ENCODE results near the gene SGSH. TPM values are rescaled to one million over a fixed set of nuclear protein-coding genes. Genes with fewer than 3 reads are reported as not detected.
A peak's percentile ranks its signal among the peaks of the same experiment; 100 is the strongest.
"Not testable (repeated sequence)": the region's sequence is repeated elsewhere in the genome, so short reads cannot be mapped to it uniquely, and the experiment has no call there.

SGSH gene
- total RNA-seq, 1 donor from 2014 or later = 57.8 TPM

DNA sequence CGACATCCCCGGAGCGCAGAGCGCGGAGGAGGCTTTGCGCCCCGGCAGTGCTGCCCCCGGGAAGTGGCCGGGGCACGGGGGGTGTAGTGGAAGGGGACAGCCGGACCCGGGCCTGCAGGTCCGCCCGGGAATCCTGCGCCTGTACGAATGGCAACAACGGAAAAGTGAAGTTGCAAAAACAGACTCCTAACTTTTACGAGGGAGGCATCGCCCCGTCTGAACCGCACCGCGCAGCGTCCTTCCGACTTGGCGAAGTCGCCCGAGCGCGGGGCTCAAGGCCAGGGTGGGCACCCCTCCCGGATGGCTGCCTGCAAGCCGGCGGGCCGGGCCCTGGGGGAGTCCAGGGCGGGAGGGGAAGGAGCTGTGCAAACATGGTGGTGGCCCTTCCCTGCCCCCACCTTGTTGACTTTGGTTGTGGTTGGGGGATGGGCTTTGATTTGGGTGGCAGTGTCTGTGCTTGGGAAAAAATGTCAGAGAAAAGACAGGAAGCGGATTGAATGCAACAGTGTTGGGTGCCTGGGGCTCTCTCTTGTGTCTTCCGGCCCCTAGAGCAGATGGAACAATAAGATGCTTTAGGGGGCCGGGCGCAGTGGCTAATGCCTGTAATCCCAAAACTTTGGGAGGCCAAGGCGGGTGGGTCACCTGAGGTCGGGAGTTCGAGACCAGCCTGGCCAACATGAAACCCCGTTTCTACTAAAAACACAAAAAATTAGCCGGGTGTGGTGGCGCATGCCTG, 41.2 kb upstream of the SGSH start:
- no peaks in the 10 kb centered on the region for H3K9me3 ChIP-seq
- ATAC-seq (peak; percentile 23 to 36), DNase-seq (peak; percentile 71)
- H3K27ac ChIP-seq = peak overlapping the region; percentile 98
- intact Hi-C loops (cut with DNase I) = no loop called here
- peaks cover 7% of the 10 kb centered on the region for H3K36me3 ChIP-seq
- peaks cover 54% of the 10 kb centered on the region for H3K4me1 ChIP-seq
- TF ChIP-seq, protein P1, sequence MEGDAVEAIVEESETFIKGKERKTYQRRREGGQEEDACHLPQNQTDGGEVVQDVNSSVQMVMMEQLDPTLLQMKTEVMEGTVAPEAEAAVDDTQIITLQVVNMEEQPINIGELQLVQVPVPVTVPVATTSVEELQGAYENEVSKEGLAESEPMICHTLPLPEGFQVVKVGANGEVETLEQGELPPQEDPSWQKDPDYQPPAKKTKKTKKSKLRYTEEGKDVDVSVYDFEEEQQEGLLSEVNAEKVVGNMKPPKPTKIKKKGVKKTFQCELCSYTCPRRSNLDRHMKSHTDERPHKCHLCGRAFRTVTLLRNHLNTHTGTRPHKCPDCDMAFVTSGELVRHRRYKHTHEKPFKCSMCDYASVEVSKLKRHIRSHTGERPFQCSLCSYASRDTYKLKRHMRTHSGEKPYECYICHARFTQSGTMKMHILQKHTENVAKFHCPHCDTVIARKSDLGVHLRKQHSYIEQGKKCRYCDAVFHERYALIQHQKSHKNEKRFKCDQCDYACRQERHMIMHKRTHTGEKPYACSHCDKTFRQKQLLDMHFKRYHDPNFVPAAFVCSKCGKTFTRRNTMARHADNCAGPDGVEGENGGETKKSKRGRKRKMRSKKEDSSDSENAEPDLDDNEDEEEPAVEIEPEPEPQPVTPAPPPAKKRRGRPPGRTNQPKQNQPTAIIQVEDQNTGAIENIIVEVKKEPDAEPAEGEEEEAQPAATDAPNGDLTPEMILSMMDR (IDR thresholded peaks at IDR 0.05) = no peak
- H3K27me3 ChIP-seq (ENCODE audit: low read depth) = no peaks in the 10 kb centered on the region
- peak overlapping the region; percentile 99 for H3K4me3 ChIP-seq

DNA sequence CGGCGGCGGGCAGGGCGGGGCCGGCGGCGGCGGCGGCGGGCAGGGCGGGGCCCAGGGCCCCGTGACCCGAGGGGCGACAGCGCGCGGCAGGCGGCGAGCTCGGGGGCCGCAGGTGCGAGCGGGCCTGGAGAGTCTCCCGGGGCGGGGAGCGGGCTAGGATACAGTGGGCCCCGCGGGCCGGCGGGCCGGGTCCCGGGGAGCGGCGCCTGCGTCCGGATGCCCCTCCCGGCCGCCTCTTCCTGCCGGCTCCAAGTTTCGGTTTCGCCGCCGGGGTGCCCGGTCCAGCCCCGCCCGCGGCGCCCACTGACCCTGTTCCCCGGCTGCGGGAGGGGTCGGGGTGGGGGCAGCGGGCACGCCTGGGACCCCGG, 40.6 kb upstream of the SGSH start, which contains the start of gene RNF213:
RNF213 (plus strand) TSS at position 62 of the 368 bp plus-strand sequence. CDS start 2,830 bp downstream, outside the sequence.
- Histone ChIP-seq H3K4me1 (peaks cover 55% of the 10 kb centered on the region), H3K27me3 (ENCODE audit: low read depth) (no peaks in the 10 kb centered on the region), H3K4me3 (peak within 1 kb of the TSS; percentile 99), H3K9me3 (no peaks in the 10 kb centered on the region), H3K27ac (peak within 1 kb of the TSS; percentile 98), H3K36me3 (peaks cover 2% of the 10 kb centered on the region)
- TF ChIP-seq, protein P1 (IDR thresholded peaks at IDR 0.05) = no peak
- DNase-seq (peak; percentile 81), ATAC-seq (peak; percentile 41 to 65)
- intact Hi-C loops (cut with DNase I) = no loop called here

DNA sequence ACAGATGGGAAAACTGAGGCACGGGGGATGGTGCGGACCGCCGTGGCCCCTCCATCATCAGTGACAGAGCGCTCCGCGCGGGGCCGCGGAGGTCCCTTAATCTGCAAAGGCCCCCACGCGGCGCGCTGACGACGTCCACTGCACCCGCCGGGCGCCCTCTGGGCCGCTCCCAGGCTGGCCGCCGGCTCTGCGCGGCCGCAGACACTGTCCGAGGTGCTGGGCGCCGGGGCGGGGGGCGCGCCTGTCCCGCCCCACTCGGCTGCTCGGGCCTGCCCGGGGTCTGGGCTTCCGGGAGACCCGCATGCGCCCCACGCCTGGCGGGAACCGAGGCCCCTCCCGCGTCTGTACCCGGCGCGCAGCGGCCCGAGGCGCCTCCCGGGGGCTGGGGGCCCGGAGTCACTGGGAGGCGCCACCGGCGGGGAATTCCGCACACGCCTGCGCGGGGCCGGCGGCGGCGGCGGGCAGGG, 40.0 kb upstream of the SGSH start:
- DNase-seq = peak; percentile 81
- no peaks in the 10 kb centered on the region for H3K27me3 ChIP-seq (ENCODE audit: low read depth)
- intact Hi-C loops (cut with DNase I) = no loop called here
- peak; percentile 77 to 81 for ATAC-seq
- peaks cover 55% of the 10 kb centered on the region for H3K4me1 ChIP-seq
- no peaks in the 10 kb centered on the region for H3K36me3 ChIP-seq
- TF ChIP-seq, protein P1 (IDR thresholded peaks at IDR 0.05) = no peak
- peak overlapping the region; percentile 67 for H3K4me3 ChIP-seq
- H3K9me3 ChIP-seq = no peaks in the 10 kb centered on the region
- H3K27ac ChIP-seq = peak overlapping the region; percentile 94

DNA sequence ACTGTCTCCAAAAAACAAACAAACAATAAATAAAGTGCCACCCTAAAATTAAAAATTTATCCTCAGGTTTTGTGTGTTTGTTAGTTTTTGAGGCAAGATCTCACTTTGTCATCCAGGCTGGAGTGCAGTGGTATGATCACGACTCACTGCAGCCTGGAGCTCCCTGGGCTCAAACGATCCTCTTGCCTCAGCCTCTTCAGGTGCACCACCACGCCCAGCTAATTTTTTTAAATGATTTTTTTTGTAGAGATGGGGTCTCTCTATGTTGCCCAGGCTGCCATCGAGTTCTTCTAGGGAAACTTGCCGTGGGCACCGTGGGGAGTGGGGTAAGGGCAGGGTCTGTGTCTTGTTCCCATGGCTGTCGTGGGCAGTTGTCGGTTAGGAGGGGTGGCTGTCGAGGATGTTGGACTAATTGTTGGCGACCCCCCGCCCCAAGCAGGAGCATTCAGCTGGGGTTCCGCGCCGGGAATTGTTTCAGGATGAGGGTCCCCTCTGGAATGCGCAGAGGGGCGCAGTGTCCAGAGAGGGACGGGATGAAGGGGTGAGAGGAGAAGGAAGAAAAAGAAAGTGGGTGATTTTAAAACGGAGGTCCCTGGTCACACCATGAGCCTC, 39.4 kb upstream of the SGSH start:
- Histone ChIP-seq H3K27ac (peak overlapping the region; percentile 94), H3K4me1 (peaks cover 55% of the 10 kb centered on the region), H3K36me3 (no peaks in the 10 kb centered on the region), H3K4me3 (peak overlapping the region; percentile 67), H3K9me3 (no peaks in the 10 kb centered on the region), H3K27me3 (ENCODE audit: low read depth) (no peaks in the 10 kb centered on the region)
- intact Hi-C loops (cut with DNase I) = no loop called here
- DNase-seq (no peak), ATAC-seq (no peak)
- TF ChIP-seq, protein P1 (IDR thresholded peaks at IDR 0.05) = no peak

DNA sequence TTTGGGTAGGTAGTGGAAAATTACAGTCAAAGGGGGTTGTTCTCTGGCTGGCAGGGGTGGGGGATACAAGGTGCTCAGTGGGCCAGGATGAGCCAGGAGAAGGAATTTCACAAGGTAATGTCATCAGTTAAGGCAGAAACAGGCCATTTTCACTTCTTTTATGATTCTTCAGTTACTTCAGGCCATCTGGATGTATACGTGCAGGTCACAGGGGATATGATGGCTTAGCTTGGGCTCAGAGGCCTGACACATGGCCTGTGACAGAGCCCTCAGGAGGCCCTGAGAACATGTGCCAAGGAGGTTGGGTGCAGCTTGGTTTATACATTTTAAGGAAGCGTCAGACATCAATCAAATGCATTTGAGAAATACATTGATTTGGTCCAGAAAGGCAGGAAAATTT, 38.2 kb upstream of the SGSH start:
- H3K4me1 ChIP-seq = peaks cover 48% of the 10 kb centered on the region
- H3K27ac ChIP-seq; H3K36me3 ChIP-seq; ATAC-seq; intact Hi-C loops (cut with DNase I); DNase-seq; H3K9me3 ChIP-seq; H3K4me3 ChIP-seq; H3K27me3 ChIP-seq (ENCODE audit: low read depth): not testable (repeated sequence)

DNA sequence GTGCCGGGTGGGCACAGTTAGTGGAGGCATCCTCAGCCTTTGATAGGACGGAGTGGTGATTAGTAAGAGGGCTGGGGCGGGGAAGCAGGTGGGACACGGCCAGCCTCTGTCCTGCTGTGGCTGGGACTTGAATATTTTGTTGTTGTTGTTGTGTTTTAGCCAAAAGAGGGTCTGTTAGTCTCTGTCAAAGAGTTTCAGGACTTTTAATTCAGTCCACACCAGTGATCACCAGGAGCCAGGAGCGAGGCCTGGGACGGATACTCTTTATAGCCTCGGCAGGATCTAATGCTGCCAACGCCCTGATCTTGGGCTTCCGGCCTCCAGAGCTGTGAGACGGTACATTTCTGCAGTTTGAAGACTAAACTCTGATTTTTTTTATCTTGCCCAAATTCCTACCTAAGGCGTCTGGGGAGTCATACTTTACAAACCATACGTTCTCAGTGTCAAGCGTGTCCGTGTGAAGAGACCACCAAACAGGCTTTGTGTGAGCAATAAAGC, 37.6 kb upstream of the SGSH start:
- H3K9me3 ChIP-seq = no peaks in the 10 kb centered on the region
- no peaks in the 10 kb centered on the region for H3K27me3 ChIP-seq (ENCODE audit: low read depth)
- H3K36me3 ChIP-seq = peaks cover under 1% of the 10 kb centered on the region
- peaks cover 44% of the 10 kb centered on the region for H3K4me1 ChIP-seq
- ATAC-seq (no peak), DNase-seq (no peak)
- intact Hi-C loops (cut with DNase I) = no loop called here
- no peak overlapping the region for H3K4me3 ChIP-seq
- peak overlapping the region; percentile 36 for H3K27ac ChIP-seq
- TF ChIP-seq, protein P1 (IDR thresholded peaks at IDR 0.05) = no peak

Data from lower lobe of right lung (tissue), 2 donors.